Measurements from ENCODE around the gene AMFR. TPM values are rescaled to one million over a fixed set of nuclear protein-coding genes. Genes with fewer than 3 reads are reported as not detected.

AMFR gene
- total RNA-seq, 1 donor from 2014 or later, result 136 TPM

GRCh38 chr16:56345406-56346050, 79.8 kb downstream of the AMFR start:
- Mint-ChIP-seq H3K9me3 (ENCODE audit: unreplicated experiment) (no peaks in the 10 kb centered on the region), H3K27me3 (ENCODE audit: unreplicated experiment) (no peaks in the 10 kb centered on the region), H3K27ac (ENCODE audit: unreplicated experiment) (no peak overlapping the region), H3K4me3 (ENCODE audit: unreplicated experiment) (no peak overlapping the region), H3K36me3 (ENCODE audit: unreplicated experiment) (no peaks in the 10 kb centered on the region), H3K4me1 (ENCODE audit: unreplicated experiment) (peaks cover 4% of the 10 kb centered on the region)
- TF ChIP-seq, protein P1, sequence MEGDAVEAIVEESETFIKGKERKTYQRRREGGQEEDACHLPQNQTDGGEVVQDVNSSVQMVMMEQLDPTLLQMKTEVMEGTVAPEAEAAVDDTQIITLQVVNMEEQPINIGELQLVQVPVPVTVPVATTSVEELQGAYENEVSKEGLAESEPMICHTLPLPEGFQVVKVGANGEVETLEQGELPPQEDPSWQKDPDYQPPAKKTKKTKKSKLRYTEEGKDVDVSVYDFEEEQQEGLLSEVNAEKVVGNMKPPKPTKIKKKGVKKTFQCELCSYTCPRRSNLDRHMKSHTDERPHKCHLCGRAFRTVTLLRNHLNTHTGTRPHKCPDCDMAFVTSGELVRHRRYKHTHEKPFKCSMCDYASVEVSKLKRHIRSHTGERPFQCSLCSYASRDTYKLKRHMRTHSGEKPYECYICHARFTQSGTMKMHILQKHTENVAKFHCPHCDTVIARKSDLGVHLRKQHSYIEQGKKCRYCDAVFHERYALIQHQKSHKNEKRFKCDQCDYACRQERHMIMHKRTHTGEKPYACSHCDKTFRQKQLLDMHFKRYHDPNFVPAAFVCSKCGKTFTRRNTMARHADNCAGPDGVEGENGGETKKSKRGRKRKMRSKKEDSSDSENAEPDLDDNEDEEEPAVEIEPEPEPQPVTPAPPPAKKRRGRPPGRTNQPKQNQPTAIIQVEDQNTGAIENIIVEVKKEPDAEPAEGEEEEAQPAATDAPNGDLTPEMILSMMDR (IDR thresholded peaks at IDR 0.05), result no peak
- DNase-seq (ENCODE audit: extremely low spot score, unreplicated experiment), result no peak

DNA sequence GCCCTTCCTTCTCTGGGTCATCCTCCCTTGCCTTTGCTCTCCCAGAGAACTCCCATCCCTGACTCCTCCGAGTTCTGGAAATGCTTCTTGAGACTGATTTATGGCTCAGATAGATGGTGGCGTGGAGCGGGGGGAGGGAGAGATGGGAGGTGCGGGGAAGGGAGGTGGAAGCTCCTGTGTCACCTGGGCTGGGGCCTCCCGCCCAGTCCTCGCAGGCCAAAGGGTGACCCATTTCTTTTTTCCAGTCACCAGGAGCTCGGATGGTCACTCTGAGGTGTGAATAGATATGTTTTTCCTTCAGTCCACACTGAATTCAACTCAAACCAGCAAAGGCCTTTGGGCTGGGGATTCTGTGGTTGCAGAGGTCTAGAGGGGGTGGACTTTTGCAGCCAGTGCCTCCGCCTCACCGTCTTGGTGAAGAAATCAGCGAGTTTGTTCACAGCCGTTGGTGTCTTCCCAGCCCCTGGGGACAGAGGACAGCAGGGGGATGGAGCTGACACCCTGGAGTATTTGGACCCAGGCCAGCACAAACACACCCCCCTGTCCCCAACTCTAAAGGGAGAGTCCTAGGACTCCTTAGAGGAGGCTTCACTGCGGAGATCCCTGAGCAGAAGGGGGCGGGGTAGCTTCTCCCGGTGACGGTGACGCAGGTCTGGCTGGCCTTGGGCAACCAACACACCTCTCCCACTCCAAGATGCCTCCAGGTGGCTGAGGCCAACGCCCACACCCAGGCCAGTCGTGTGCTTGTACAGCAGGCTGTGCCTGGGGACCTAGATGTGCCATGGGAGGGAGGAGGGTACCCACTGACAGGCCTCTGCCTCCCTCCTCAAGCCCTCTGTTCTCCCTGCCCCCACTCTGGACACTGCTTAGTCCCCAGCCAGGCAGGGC, 80.6 kb downstream of the AMFR start:
- no peak for DNase-seq (ENCODE audit: extremely low spot score, unreplicated experiment)
- Mint-ChIP-seq H3K36me3 (ENCODE audit: unreplicated experiment) (no peaks in the 10 kb centered on the region), H3K4me3 (ENCODE audit: unreplicated experiment) (no peak overlapping the region), H3K9me3 (ENCODE audit: unreplicated experiment) (no peaks in the 10 kb centered on the region), H3K27ac (ENCODE audit: unreplicated experiment) (no peak overlapping the region), H3K27me3 (ENCODE audit: unreplicated experiment) (no peaks in the 10 kb centered on the region), H3K4me1 (ENCODE audit: unreplicated experiment) (peaks cover 4% of the 10 kb centered on the region)
- TF ChIP-seq, protein P1 (IDR thresholded peaks at IDR 0.05), result no peak

- Mint-ChIP-seq H3K4me3 (ENCODE audit: unreplicated experiment) (no peak overlapping the region), H3K4me1 (ENCODE audit: unreplicated experiment) (peaks cover 4% of the 10 kb centered on the region), H3K27ac (ENCODE audit: unreplicated experiment) (no peak overlapping the region), H3K36me3 (ENCODE audit: unreplicated experiment) (no peaks in the 10 kb centered on the region), H3K27me3 (ENCODE audit: unreplicated experiment) (no peaks in the 10 kb centered on the region), H3K9me3 (ENCODE audit: unreplicated experiment) (no peaks in the 10 kb centered on the region)
- TF ChIP-seq, protein P1 (IDR thresholded peaks at IDR 0.05), result no peak
- no peak for DNase-seq (ENCODE audit: extremely low spot score, unreplicated experiment)
Observed at GRCh38 chr16:56343661-56344517, 81.5 kb downstream of the AMFR start.

DNA sequence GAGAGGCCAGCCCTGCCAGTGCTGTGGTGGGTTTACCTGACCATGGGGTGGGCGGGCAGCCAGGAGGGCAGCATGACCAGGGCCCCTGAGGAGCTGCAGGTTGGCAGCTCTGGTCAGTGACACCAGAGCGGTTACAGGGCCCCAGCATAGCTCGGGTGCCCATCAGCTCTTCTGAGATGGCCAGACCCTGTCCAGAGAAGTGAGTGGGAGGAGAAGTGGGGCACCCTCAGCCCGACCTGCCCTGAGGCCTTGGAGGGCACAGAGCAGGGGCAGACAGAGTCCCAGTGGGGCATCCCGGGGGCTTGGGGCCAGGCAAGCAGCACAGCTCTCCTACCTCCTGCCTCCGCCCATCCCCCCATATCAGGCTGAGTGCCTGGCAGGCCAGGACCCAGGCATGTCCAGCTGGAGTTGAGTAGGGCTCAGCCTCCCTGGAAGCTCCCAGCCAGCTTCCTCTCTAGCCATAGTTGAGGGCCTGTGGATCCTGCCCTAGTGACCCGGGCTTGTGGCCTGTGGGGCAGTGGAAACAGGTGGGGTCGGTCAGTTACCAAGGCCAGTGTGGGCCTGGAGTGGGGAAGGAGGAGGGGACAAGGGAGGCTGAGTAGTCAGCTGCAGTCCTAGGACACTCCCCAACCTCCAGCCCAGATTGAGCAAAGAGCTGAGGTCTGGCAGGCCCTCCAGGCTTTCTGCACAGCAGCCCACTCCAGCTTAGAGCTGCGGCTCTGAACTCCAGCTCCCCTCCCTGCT, 83.5 kb downstream of the AMFR start:
- Mint-ChIP-seq H3K27ac (ENCODE audit: unreplicated experiment) (no peak overlapping the region), H3K36me3 (ENCODE audit: unreplicated experiment) (no peaks in the 10 kb centered on the region), H3K4me3 (ENCODE audit: unreplicated experiment) (no peak overlapping the region), H3K27me3 (ENCODE audit: unreplicated experiment) (no peaks in the 10 kb centered on the region), H3K9me3 (ENCODE audit: unreplicated experiment) (no peaks in the 10 kb centered on the region), H3K4me1 (ENCODE audit: unreplicated experiment) (peaks cover 4% of the 10 kb centered on the region)
- TF ChIP-seq, protein P1 (IDR thresholded peaks at IDR 0.05), result no peak
- DNase-seq (ENCODE audit: extremely low spot score, unreplicated experiment), result no peak

Measured in osteocyte (in vitro differentiated cells).